Gastrocnemius medialis (tissue), 4 donors: ENCODE data around the gene MDK.

Source experiments
- POLR2A ChIP-seq, 2 donors: fragments of 450-650 bp; IDR thresholded peaks; one replicate each; pipeline ENCODE4 v1.6.1; 2017; ENCODE audit warnings: antibody characterized with exemption in 2 of 2, mild to moderate bottlenecking in 2 of 2, moderate library complexity in 2 of 2
- TF ChIP-seq, protein P1 (sequence below), 5 experiments: fragments of 450-650 bp in 3 of 5; fragments of 200-600 bp in 2 of 5; sonication (generic) in 2 of 5; IDR thresholded peaks in 4 of 5; conservative IDR thresholded peaks in 1 of 5; 1 replicate in 4 of 5; 2 replicates in 1 of 5; pipeline ENCODE4 v1.5.1; 2016 to 2019; ENCODE audit warnings: antibody characterized with exemption in 5 of 5, mild to moderate bottlenecking in 3 of 5, moderate library complexity in 3 of 5

DNA sequence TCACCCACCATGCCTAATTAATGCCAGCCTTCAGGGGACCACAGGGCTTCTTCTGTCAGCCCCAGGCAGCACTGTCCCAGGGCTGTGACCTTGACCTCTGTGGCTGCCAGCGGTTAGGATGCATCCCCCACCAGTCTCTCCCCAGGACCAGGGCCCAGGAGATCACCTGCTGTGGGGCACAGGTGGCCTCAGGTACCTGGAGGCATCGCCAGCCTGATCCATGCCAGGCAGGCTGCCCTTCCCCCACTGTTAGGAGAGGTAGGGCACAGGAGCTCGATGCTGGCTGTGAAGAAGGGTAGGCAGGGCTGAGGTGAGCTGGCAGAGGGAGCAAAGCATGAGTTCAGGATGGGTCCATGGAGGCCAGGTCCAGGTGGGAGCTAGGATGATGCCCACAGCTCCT is 16.7 kb upstream of the MDK start:
- TF ChIP-seq, protein P1, sequence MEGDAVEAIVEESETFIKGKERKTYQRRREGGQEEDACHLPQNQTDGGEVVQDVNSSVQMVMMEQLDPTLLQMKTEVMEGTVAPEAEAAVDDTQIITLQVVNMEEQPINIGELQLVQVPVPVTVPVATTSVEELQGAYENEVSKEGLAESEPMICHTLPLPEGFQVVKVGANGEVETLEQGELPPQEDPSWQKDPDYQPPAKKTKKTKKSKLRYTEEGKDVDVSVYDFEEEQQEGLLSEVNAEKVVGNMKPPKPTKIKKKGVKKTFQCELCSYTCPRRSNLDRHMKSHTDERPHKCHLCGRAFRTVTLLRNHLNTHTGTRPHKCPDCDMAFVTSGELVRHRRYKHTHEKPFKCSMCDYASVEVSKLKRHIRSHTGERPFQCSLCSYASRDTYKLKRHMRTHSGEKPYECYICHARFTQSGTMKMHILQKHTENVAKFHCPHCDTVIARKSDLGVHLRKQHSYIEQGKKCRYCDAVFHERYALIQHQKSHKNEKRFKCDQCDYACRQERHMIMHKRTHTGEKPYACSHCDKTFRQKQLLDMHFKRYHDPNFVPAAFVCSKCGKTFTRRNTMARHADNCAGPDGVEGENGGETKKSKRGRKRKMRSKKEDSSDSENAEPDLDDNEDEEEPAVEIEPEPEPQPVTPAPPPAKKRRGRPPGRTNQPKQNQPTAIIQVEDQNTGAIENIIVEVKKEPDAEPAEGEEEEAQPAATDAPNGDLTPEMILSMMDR (IDR thresholded peaks at IDR 0.05 in 4 of 5, conservative IDR thresholded peaks at IDR 0.05 in 1 of 5) = no peak
- TF ChIP-seq POLR2A (IDR thresholded peaks at IDR 0.05) = no peak
